IgD-negative memory B cell (primary cell): Measurements from ENCODE around the gene EMID1. TPM values are rescaled to one million over a fixed set of nuclear protein-coding genes. Genes with fewer than 3 reads are reported as not detected.

Experiments
- H3K27ac Mint-ChIP-seq, 3 donors: one replicate each; pipeline ENCODE4 v1.8.0; 2020 to 2022; ENCODE audit warnings: mild to moderate bottlenecking in 3 of 3, mixed read lengths in 3 of 3, moderate library complexity in 1 of 3
- H3K27me3 Mint-ChIP-seq: one replicate; pipeline ENCODE4 v1.8.0; 2021; ENCODE audit warnings: mixed read lengths
- H3K36me3 Mint-ChIP-seq: one replicate; pipeline ENCODE4 v1.8.0; 2020; ENCODE audit warnings: mild to moderate bottlenecking, mixed read lengths
- H3K4me1 Mint-ChIP-seq, 3 donors: one replicate each; pipeline ENCODE4 v1.8.0; 2020 to 2022; ENCODE audit warnings: mixed read lengths in 3 of 3, mild to moderate bottlenecking in 1 of 3
- H3K4me3 Mint-ChIP-seq, 4 donors: one replicate each; pipeline ENCODE4 v1.8.0; 2020 to 2022; ENCODE audit warnings: mild to moderate bottlenecking in 4 of 4, mixed read lengths in 4 of 4, moderate library complexity in 3 of 4
- H3K9me3 Mint-ChIP-seq, 3 donors: one replicate each; pipeline ENCODE4 v1.8.0; 2020 to 2021; ENCODE audit warnings: mixed read lengths in 3 of 3, mild to moderate bottlenecking in 1 of 3
- polyA plus RNA-seq: library from polyadenylated mRNA; unstranded; fragments of 300-500 nt; fragmentation: Illumina TruSeq; gene quantifications from one replicate; pipeline ENCODE4 v1.2.3, GENCODE V29; 2021

EMID1 gene
- polyA plus RNA-seq, result not detected

- H3K27ac Mint-ChIP-seq, result no peak within 1 kb of the TSS
- no peaks in the 10 kb centered on the region for H3K36me3 Mint-ChIP-seq
- H3K9me3 Mint-ChIP-seq, result peaks cover 0 to 2% (median 0%) of the 10 kb centered on the region in 3 donors
- H3K4me3 Mint-ChIP-seq, result peak within 1 kb of the TSS in 3 of 4 donors; percentile 50 to 72 (median 63)
- peaks cover 59% of the 10 kb centered on the region for H3K27me3 Mint-ChIP-seq
- peaks cover 6 to 12% (median 8%) of the 10 kb centered on the region in 3 donors for H3K4me1 Mint-ChIP-seq
Observed at GRCh38 chr22:29205594-29206371, at the start of gene EMID1. TSS of gene EMID1 (plus strand) at chr22:29205896. CDS start at chr22:29206039, 143 bp downstream.

DNA sequence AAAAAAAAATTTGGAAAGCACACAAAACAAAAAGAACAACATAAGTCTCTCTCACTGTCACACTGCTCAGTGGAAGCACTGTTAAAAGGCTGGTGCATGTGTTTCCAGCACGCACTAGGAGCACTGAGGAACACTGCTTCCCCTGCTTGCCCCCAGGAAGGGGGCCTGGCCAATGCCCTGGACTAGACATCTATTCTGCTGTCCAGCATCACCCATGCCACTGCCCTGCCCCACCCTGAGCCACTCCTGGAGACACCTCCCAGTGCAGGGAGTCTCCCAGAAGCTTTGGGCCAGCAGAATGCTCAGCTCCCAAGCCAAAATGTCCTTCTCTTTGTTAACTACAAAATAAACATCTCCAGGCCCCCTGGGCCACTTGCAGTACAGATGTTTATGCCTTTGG lies 49.7 kb upstream of the EMID1 start:
- Mint-ChIP-seq H3K36me3 (peaks cover 3% of the 10 kb centered on the region), H3K27me3 (peaks cover 48% of the 10 kb centered on the region), H3K4me1 (peaks cover 4 to 6% (median 5%) of the 10 kb centered on the region in 3 donors), H3K9me3 (peaks cover 0 to 1% (median 0%) of the 10 kb centered on the region in 3 donors), H3K27ac (no peak overlapping the region), H3K4me3 (no peak overlapping the region)

DNA sequence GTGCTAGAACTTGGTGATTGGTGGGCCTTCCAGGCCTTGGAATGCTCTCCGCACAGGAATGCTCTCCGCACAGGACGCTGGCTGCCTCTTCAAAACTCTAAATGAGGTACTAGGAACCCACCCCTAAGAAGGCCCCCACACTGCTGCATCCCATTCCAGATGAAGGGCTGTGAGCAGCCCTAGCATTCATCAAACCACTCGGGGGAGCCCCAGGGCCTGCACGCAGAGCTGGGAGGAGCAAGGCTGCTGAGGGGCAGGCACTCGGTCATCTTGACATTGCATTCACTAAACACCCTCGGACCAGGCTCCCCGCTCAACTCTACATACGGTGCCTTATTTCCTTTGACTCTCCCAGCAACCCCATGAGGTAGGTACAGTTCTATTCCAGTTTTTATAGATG lies 49.2 kb upstream of the EMID1 start:
- H3K4me3 Mint-ChIP-seq, result no peak overlapping the region
- H3K27ac Mint-ChIP-seq, result no peak overlapping the region
- peaks cover 0 to 1% (median 0%) of the 10 kb centered on the region in 3 donors for H3K9me3 Mint-ChIP-seq
- H3K4me1 Mint-ChIP-seq, result peaks cover 4 to 6% (median 5%) of the 10 kb centered on the region in 3 donors
- H3K27me3 Mint-ChIP-seq, result peaks cover 50% of the 10 kb centered on the region
- H3K36me3 Mint-ChIP-seq, result peaks cover 3% of the 10 kb centered on the region

- Mint-ChIP-seq H3K4me1 (peaks cover 4 to 6% (median 5%) of the 10 kb centered on the region in 3 donors), H3K9me3 (peaks cover 0 to 1% (median 0%) of the 10 kb centered on the region in 3 donors), H3K4me3 (no peak overlapping the region), H3K27ac (no peak overlapping the region), H3K36me3 (peaks cover 3% of the 10 kb centered on the region), H3K27me3 (peaks cover 48% of the 10 kb centered on the region)
Observed at GRCh38 chr22:29157759-29158535, 47.7 kb upstream of the EMID1 start.

DNA sequence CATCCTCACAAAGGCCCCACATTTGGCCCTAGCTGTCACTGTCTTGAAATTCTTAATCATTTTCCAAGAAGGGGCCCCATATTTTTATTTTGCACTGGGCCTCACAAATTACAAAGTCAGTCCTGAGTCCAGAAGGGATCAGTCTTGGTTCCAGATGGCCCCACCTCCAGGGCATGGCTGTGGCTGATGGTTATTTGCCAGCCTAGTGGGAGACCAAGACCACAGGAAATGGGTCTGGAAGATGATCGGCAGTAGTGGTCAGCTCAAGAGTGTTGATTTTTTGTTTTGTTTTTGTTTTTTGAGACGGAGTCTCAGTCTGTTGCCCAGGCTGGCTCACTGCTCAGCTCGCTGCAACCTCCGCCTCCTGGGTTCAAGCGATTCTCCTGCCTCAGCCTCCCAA lies 47.1 kb upstream of the EMID1 start:
- Mint-ChIP-seq H3K4me1 (peaks cover 2 to 5% (median 4%) of the 10 kb centered on the region in 3 donors), H3K9me3 (peaks cover 0 to 3% (median 1%) of the 10 kb centered on the region in 3 donors), H3K4me3 (no peak overlapping the region), H3K27ac (no peak overlapping the region), H3K36me3 (peaks cover 3% of the 10 kb centered on the region), H3K27me3 (peaks cover 50% of the 10 kb centered on the region)

DNA sequence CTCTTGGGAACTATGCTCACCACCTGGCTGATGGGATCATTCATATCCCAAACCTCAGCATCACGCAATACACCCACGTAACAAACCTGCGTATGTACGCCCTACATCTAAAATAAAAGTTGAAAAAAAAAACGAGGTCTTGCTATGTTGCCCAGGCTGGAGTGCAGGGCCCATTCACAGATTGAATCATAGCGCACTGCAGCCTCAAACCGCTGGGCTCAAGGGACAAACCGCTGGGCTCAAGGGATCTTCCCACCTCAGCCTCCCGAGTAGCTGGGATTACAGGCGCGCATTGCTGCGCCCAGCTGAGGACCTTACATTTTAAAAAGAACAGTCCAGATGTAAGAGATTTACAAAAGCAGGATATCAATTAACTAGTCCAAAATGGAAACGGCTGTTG lies 41.9 kb upstream of the EMID1 start:
- H3K36me3 Mint-ChIP-seq, result no peaks in the 10 kb centered on the region
- no peak overlapping the region for H3K4me3 Mint-ChIP-seq
- H3K27ac Mint-ChIP-seq, result no peak overlapping the region
- H3K9me3 Mint-ChIP-seq, result peaks cover 0 to 3% (median 3%) of the 10 kb centered on the region in 3 donors
- H3K27me3 Mint-ChIP-seq, result peaks cover 51% of the 10 kb centered on the region
- peaks cover 11 to 17% (median 16%) of the 10 kb centered on the region in 3 donors for H3K4me1 Mint-ChIP-seq

- Mint-ChIP-seq H3K27me3 (peaks cover 57% of the 10 kb centered on the region), H3K36me3 (no peaks in the 10 kb centered on the region), H3K4me1 (peaks cover 13 to 20% (median 16%) of the 10 kb centered on the region in 3 donors), H3K27ac (no peak overlapping the region), H3K9me3 (peaks cover 0 to 3% (median 2%) of the 10 kb centered on the region in 3 donors), H3K4me3 (no peak overlapping the region)
Observed at GRCh38 chr22:29165321-29166060, 40.2 kb upstream of the EMID1 start.

GRCh38 chr22:29166180-29166579 lies 39.5 kb upstream of the EMID1 start:
- peak overlapping the region in 2 of 3 donors; percentile 89 to 90 for H3K27ac Mint-ChIP-seq
- H3K4me1 Mint-ChIP-seq, result peaks cover 13 to 20% (median 16%) of the 10 kb centered on the region in 3 donors
- peaks cover 56% of the 10 kb centered on the region for H3K27me3 Mint-ChIP-seq
- H3K4me3 Mint-ChIP-seq, result peak overlapping the region in 1 of 4 donors; percentile 53
- peaks cover 0 to 3% (median 2%) of the 10 kb centered on the region in 3 donors for H3K9me3 Mint-ChIP-seq
- no peaks in the 10 kb centered on the region for H3K36me3 Mint-ChIP-seq

- H3K27ac Mint-ChIP-seq, result peak overlapping the region; percentile 89 to 93 (median 90)
- H3K36me3 Mint-ChIP-seq, result no peaks in the 10 kb centered on the region
- H3K27me3 Mint-ChIP-seq, result peaks cover 57% of the 10 kb centered on the region
- H3K4me1 Mint-ChIP-seq, result peaks cover 13 to 20% (median 16%) of the 10 kb centered on the region in 3 donors
- peak overlapping the region; percentile 41 to 88 (median 67) for H3K4me3 Mint-ChIP-seq
- peaks cover 0 to 6% (median 3%) of the 10 kb centered on the region in 3 donors for H3K9me3 Mint-ChIP-seq
Observed at GRCh38 chr22:29167032-29167911, 38.4 kb upstream of the EMID1 start.

DNA sequence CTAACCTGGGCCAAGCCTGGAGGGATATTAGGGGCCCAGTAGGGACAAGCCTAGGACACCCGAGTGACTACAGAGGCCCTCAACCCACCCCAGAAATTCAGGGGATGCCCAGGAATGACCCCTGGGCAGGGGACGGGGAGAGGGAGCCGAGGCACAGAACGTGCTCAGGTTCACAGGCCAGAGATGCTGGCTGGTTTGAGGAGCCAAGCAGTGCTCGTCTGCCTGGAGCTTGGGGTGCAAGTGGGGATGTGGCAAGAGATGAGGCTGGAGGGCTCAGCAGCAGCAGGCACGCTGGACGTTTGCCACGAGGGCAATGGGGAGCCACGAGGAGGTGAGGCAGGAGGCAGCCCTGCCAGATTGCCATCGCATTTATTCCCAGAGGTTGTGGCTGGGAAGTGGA lies 34.0 kb upstream of the EMID1 start:
- peaks cover 11 to 17% (median 13%) of the 10 kb centered on the region in 3 donors for H3K4me1 Mint-ChIP-seq
- no peak overlapping the region for H3K4me3 Mint-ChIP-seq
- peaks cover 40% of the 10 kb centered on the region for H3K27me3 Mint-ChIP-seq
- no peaks in the 10 kb centered on the region for H3K36me3 Mint-ChIP-seq
- H3K9me3 Mint-ChIP-seq, result peaks cover 7 to 19% (median 11%) of the 10 kb centered on the region in 3 donors
- no peak overlapping the region for H3K27ac Mint-ChIP-seq

DNA sequence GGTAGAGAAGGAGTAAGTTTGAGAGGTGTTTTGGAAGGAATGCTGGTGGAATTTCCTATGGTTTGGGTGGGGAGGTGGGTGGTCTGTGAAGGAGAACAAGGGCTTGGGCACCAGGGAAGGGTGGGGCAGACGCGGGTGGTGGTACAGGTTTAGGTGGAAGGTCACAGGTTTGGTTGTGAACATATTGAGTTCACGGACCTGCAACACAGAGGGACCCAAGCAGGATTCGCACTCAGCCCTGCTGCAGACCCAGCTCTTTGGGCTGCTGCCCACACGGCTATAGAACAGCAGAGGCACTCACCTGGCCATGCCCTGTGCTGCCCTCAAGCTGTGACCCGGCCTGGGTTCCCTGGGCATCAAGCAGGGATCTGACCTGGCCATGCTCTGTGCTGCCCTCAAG lies 33.5 kb upstream of the EMID1 start:
- Mint-ChIP-seq H3K9me3 (peaks cover 7 to 19% (median 11%) of the 10 kb centered on the region in 3 donors), H3K27ac (no peak overlapping the region), H3K27me3 (peaks cover 38% of the 10 kb centered on the region), H3K4me1 (peaks cover 7 to 12% (median 11%) of the 10 kb centered on the region in 3 donors), H3K36me3 (no peaks in the 10 kb centered on the region), H3K4me3 (no peak overlapping the region)

DNA sequence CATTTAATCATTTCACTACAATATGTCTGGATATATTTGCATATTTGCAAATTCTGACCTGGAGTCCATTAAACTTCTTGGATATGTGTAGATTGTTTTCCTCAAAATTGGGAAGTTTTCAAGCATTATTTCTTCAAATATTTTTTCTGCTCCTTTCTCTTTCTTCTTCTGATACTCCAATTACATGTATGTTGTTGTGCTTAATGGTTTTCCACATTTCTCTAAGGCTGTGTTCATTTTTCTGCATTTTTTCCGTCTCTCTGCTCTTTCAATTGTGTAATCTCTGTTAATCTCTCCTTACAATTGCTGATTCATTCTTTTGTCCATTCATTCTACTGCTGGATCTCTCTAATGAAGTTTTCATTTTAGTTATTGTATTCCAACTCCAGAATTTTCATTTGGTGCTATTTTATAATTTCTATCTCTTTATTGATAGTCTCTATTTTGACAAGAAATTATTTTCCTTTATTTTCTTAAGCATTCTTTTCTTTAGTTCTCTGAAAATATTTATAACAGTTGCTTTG lies 30.3 kb upstream of the EMID1 start:
- Mint-ChIP-seq H3K9me3 (peaks cover 5 to 20% (median 11%) of the 10 kb centered on the region in 3 donors), H3K4me1 (no peaks in the 10 kb centered on the region), H3K27me3 (peaks cover 22% of the 10 kb centered on the region), H3K36me3 (no peaks in the 10 kb centered on the region), H3K4me3 (no peak overlapping the region), H3K27ac (peak overlapping the region in 1 of 3 donors; percentile 0)

- Mint-ChIP-seq H3K4me3 (no peak overlapping the region), H3K27ac (peak overlapping the region in 1 of 3 donors; percentile 62), H3K4me1 (peaks cover 0 to 1% (median 0%) of the 10 kb centered on the region in 3 donors), H3K36me3 (no peaks in the 10 kb centered on the region), H3K9me3 (peaks cover 2 to 4% (median 3%) of the 10 kb centered on the region in 3 donors), H3K27me3 (peaks cover 27% of the 10 kb centered on the region)
Observed at GRCh38 chr22:29183971-29184848, 21.5 kb upstream of the EMID1 start.
